Urinary bladder (tissue), 4 donors: Measurements from ENCODE around the gene FAT2. TPM values are rescaled to one million over a fixed set of nuclear protein-coding genes. Genes with fewer than 3 reads are reported as not detected.
"Not testable (repeated sequence)": the region's sequence is repeated elsewhere in the genome, so short reads cannot be mapped to it uniquely, and the experiment has no call there.

Experiments
- DNase-seq: peaks from one replicate; pipeline ENCODE4 v3.0.0-alpha.2; 2015; ENCODE audit errors: extremely low spot score
- H3K27ac ChIP-seq: one replicate; pipeline ENCODE4 v1.5.1; 2013; ENCODE audit warnings: low read depth, mild to moderate bottlenecking, moderate library complexity
- H3K36me3 ChIP-seq: one replicate; pipeline ENCODE4 v1.6.1; 2013; ENCODE audit warnings: mild to moderate bottlenecking, moderate library complexity; ENCODE audit not compliant: insufficient read depth
- H3K4me1 ChIP-seq: one replicate; pipeline ENCODE4 v1.6.1; 2013; ENCODE audit warnings: mild to moderate bottlenecking, moderate library complexity; ENCODE audit not compliant: insufficient read depth
- H3K4me3 ChIP-seq: one replicate; pipeline ENCODE4 v1.5.1; 2013; ENCODE audit warnings: low read depth, low read length
- WGBS: extraction: QIAGEN DNeasy Blood & Tissue Kit; methylation state at CpG from one replicate; pipeline ENCODE4 v1.1.7; 2013; 5-methylcytosine and 5-hydroxymethylcytosine counted together
- polyA plus RNA-seq: library from polyadenylated mRNA; stranded (reverse); fragments of 200-250 nt; gene quantifications from one replicate; pipeline ENCODE4 v1.2.3, GENCODE V29; 2013
- total RNA-seq: library from RNA; depleted of rRNA; stranded (reverse); fragments of >200 nt; gene quantifications from one replicate; pipeline ENCODE4 v1.2.3, GENCODE V29; 2014
- donor health status: healthy with polysubstance abuse.
- donor health status: healthy.

The FAT2 gene
- total and polyA plus RNA-seq, 2 donors, result 2.7 to 5.0 TPM

DNA sequence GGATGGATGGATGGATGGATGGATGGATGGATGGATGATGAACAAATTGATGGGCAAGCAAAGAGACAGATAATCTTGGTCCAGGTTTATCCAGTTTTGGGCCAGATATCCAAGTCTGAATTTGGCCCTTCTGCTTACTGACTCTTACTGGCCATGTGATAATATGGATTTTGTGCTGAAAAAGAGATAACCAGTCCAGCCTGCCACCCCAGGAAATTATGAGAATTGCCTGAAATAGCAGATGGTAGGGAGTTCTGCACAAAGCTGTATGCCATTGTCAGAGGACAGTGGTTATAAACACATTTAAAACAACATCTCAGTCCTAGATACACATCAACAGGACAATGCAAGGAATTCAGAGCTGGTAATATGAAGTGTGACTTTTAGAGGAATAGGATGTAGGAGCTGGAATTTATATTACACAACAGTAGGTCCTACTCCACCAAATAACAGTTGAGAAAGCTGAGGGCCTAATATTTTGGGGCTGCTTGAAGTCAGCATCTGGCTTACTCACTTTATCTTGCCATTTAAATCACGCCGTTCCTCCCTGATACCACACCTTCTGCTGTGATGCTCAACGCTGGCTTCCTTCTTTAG lies 9.0 kb upstream of the FAT2 start:
- DNase-seq, result no peak
- no peaks in the 10 kb centered on the region for H3K4me1 ChIP-seq
- WGBS, result 91% methylated on average over 3 of the region's 3 CpGs
- no peak overlapping the region for H3K27ac ChIP-seq
- no peak overlapping the region for H3K4me3 ChIP-seq
- H3K36me3 ChIP-seq, result no peaks in the 10 kb centered on the region

DNA sequence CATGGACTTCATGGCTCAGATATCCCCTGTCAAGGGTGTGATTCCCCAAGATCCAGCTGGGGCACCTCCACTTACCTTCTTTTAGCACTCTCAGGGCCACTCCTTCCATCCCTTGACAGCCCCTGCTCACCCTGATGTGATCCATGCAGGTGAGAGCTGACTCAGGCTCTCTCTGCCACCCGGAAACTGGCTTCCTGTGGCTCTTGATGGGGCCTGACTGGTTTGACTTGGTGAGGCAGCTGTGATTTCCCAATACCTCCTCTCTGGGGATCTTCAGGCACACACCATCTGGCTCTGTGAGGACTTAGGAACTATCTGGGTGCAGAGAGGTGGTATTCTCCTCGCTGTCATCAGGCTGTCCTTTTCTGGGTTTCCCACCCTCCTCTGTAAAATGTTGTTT lies 7.9 kb upstream of the FAT2 start:
- Histone ChIP-seq H3K27ac (no peak overlapping the region), H3K36me3 (no peaks in the 10 kb centered on the region), H3K4me3 (no peak overlapping the region), H3K4me1 (no peaks in the 10 kb centered on the region)
- 84% methylated on average over 2 of the region's 2 CpGs for WGBS
- no peak for DNase-seq

DNA sequence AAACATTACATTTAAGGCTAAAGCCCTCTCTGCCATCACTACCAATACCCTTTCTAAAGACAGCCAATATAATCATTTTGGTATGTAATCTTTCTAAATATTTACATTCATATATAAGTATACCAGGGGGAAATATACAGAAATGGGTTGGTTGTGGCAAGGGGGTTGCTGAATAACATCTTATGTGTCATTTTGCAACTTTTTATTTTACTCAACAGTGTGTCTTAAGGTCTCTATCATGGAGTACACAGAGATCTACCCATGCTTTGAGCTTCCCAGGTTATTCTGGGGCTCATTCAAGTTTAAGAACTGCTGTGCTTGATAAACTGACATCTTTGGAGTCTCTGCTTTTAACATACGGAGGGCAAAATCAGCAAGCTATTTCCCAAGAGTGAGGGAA lies 7.4 kb upstream of the FAT2 start:
- Histone ChIP-seq H3K36me3 (no peaks in the 10 kb centered on the region), H3K4me1 (no peaks in the 10 kb centered on the region), H3K4me3 (no peak overlapping the region), H3K27ac (no peak overlapping the region)
- WGBS, result 72% methylated on average over 1 of the region's 1 CpG
- DNase-seq, result no peak

DNA sequence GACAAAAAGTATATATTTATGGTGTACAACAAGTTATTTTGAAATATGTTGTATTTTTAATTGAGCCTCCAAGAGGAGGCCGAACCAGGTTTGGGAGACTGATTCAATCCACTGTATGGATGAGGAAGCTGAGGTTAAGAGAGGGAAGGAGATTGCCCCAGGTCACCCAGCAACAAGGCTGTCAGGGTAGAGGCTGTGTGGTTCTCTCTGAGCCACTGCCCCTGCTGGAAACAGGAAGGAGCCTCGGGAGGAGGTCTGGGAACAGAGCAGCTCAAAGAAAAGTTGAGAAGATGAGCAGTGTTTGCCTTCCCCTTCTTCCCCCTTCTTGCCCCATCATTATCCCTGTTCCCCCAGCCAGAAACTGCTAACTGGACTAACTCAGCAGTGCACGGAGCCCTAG lies 6.6 kb upstream of the FAT2 start:
- no peaks in the 10 kb centered on the region for H3K36me3 ChIP-seq
- no peak overlapping the region for H3K4me3 ChIP-seq
- no peak for DNase-seq
- H3K4me1 ChIP-seq, result no peaks in the 10 kb centered on the region
- H3K27ac ChIP-seq, result no peak overlapping the region
- 81% methylated on average over 3 of the region's 3 CpGs for WGBS

DNA sequence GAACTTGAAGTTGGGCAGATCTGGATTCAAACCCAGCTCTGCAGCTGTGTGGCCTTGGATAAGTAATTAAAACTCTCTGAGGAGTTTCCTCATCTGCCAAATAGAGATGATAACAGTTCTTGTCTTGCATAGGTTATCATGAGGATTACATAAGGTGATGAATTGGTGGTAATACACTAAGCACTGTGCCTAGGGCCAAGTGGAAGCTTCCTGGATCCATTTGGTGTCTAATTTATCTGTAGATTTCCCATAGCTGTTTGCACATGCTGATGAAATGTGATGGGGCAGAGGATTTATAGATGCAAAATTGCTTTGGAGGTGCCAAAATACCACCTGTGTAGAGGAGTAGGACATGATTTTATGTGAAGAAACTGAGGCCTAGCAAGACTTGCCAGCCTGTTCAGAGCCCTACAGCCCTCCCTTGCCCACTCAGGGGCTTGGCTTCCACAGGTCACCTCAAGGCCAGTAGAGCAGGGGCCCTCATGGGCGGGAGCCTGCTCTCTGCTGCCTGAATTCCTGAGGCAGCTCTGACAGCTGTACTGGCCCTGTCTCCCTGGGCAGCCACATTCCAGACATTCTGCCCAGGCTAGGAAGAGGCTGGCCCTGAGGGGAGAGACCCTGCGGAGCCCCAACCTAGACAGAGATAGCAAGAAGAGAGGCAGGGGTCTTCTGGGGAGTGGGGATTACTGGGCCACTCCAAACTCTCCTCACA lies 5.9 kb upstream of the FAT2 start:
- Histone ChIP-seq H3K27ac (no peak overlapping the region), H3K4me1 (no peaks in the 10 kb centered on the region), H3K36me3 (no peaks in the 10 kb centered on the region), H3K4me3 (no peak overlapping the region)
- no peak for DNase-seq
- WGBS, result 58% methylated on average over 2 of the region's 2 CpGs

DNA sequence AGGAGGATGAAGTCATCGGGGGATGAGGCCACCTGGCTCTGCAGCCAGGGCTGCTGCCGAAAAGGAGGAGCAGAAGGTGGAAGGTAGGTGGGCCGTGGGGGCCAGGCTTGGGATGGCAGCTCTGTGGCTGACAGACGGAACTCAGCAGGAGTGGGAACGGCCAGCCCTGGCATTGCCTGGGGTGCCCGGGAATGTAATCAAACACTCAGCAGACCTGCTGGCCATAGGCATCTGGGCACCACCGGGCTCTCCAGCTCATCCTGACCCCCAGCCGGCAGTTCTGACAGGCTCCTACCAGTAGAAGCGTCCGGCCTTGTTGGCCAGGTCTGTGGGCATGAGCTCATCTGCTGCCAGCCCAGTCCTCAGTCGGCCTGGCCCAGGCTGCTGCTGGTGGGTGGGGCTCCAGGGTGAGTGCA lies 4.3 kb upstream of the FAT2 start:
- H3K36me3 ChIP-seq, result no peaks in the 10 kb centered on the region
- 81% methylated on average over 11 of the region's 11 CpGs for WGBS
- DNase-seq, result no peak
- H3K4me1 ChIP-seq, result no peaks in the 10 kb centered on the region
- no peak overlapping the region for H3K27ac ChIP-seq
- H3K4me3 ChIP-seq, result no peak overlapping the region

DNA sequence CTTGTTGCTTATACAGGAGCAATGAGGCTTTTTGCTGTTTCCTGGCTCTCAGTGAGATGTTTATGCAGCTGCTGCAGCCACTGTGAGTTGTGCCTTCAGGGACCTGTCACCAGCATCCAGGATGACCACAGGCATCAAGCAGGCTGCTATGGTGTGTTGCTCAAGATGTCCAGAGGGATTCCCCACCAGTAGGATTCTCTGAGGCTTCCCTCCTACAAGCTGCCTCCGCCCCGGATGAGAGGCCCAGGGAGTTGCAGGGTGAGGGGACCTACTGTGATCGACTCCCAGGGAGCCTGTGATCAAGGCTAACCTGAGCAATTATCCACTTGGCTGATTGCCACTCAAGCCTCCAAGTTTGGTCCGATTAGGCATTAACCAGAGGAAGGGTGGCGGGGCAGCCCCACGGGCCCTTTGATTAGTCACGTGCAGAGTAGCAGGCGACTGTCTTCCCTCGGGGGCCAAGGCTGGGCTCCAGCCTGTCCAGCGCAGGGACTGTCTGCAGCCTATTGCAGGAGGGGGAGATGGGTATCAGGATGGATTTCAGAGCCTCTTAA lies 1.8 kb upstream of the FAT2 start:
- 70% methylated on average over 10 of the region's 10 CpGs for WGBS
- DNase-seq, result no peak
- no peak overlapping the region for H3K4me3 ChIP-seq
- no peak overlapping the region for H3K27ac ChIP-seq
- no peaks in the 10 kb centered on the region for H3K4me1 ChIP-seq
- H3K36me3 ChIP-seq, result no peaks in the 10 kb centered on the region

DNA sequence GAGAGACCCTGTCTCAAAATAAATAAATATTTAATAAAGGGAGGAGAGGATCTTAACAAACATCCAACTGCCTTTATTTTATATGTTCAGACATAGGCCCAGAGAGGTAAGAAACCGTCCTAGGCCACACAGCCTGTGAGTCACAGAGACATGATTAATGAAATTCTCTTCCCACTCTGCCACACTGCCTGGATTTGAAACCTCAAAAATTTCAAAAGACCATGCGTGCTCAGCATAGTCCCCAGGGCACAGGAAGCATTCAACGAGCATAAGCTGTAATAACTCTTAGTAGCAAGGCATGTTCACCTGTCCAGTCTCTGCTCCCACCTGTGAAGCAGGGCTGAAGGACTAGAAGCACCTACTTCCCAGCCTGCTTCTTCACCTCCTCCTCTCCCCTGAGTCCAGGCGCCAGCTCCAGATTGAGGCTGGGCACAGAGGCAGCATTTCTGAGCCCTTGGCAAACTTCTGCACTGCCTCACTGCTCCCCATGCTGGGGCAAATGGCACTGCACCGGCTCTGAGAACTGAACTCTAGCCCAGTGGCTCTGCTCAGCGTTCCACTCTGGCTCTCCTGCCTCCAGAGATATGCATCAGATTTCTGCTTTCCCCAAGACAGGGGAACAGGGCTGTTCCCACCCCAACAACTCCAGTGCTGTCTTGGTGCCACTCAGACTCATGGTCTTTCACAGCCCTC lies 1.1 kb downstream of the FAT2 start:
- no peaks in the 10 kb centered on the region for H3K4me1 ChIP-seq
- DNase-seq, result no peak
- no peak overlapping the region for H3K27ac ChIP-seq
- H3K4me3 ChIP-seq, result no peak overlapping the region
- 77% methylated on average over 6 of the region's 6 CpGs for WGBS
- no peaks in the 10 kb centered on the region for H3K36me3 ChIP-seq

DNA sequence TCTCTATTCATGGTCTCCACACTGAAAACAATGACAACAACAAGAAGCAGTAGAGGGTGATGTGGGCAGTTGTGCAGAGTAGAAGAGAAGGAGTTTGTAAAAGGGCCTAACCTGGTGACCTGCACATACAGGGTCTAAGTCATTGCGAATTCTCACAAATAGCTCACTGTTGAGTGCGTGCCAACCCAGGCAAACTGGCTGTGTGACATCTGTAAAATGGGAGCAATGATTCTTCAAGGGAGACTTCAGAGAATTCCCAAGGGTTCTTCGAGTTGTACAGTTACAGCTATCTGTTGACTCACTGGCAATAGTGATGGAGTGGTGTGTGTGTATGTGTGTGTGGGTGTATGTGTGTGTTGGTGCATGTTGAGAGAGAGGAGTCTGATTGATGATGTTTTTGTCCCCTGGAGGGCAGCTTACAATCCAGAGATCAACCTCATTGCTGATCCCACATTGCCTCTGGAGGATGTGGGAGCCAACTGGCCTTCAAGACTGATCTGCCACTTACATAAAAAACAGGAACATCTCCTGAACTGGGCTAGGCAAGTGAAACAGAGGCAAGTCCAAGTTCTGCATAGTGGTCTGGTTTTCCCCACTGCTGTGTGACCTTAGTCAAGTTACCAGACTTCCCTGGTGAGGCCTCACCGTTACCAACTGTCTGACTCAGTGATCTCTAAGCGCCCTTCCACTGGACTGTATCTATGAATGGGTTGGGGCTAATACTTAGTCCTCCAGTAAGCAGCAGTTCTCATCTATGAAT lies 3.2 kb downstream of the FAT2 start:
- Histone ChIP-seq H3K27ac (no peak overlapping the region), H3K36me3 (no peaks in the 10 kb centered on the region), H3K4me1 (no peaks in the 10 kb centered on the region), H3K4me3 (no peak overlapping the region)
- WGBS, result 93% methylated on average over 5 of the region's 5 CpGs
- DNase-seq, result no peak

DNA sequence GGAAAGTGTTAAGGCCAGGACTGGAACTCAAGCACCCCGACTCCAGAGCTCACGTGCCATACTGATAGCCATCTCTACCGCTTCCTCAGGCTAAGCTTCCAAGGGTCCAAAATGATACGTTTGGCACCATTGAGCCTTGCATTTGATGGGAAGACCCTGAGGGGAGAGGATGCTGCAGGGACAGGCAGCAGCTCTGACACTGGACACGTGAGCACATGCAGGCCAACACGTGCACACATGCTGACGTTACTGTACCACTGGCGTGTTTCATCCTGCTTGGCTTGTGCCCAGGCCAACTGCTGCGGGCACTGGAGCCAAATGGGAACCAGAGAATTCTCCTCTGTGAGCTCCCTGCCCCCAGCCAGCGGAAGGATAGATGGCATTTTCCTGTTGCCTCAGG lies 5.2 kb downstream of the FAT2 start:
- Histone ChIP-seq H3K4me1 (no peaks in the 10 kb centered on the region), H3K27ac (no peak overlapping the region), H3K4me3 (no peak overlapping the region), H3K36me3 (no peaks in the 10 kb centered on the region)
- DNase-seq, result no peak
- 54% methylated on average over 10 of the region's 10 CpGs for WGBS

DNA sequence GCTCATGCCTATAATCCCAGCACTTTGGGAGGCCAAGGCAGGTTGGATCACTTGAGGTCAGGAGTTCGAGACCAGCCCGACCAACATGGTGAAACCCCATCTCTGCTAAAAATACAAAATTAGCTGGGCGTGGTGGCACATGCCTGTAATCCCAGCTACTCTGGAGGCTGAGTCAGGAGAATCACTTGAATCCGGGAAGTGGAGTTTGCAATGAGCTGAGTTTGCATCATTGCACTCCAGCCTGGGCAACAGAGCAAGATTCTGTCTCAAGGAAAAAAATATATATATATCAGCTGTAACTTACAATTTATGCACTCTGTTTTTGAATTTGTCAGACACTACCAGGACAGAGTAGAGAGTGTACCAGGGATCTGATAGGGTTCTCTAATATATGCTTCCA lies 5.8 kb downstream of the FAT2 start:
- not testable (repeated sequence) for DNase-seq, H3K36me3 ChIP-seq, H3K27ac ChIP-seq, H3K4me1 ChIP-seq, H3K4me3 ChIP-seq
- 75% methylated on average over 4 of the region's 4 CpGs for WGBS

DNA sequence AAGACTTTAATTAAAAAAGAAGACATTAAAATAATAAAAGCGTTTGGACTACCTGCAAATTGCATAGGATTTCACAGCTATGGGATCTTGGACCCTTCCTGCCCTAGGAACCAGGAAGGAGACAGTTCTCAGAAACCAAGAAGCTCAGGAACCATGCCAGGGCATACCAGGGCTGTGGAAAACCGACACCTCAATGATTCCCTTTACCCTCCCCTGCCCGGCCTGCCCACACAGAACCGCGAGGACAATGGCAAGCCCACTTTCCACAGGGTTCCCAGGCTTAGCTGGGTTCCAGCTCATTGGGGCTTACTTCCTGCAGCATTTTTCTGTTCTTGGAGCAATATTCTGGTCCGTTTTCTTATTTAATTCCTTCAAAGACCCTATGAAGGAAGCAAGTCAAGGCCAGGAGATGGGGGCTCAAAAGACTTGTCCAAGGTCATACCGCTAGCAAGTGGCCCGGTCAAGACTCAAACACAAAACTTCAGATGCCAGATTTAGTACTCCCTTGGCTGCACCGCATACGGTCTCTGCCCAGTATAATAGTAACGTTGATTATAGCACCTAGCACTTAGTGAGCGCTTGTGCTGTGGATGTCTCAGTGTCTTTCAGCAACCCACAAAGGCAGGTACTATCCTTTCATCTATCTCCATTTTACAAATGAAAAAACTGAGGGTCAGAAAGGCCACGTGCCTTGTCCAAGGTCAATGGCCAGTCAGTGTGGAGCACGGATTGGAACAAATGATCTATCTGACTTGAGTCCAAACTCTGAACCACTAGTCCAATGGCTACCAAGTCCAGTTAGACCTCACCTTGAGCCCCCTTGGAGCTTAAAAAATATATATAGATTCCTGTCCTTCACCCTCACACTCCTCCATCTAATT lies 6.8 kb downstream of the FAT2 start:
- Histone ChIP-seq H3K36me3 (no peaks in the 10 kb centered on the region), H3K4me1 (no peaks in the 10 kb centered on the region), H3K4me3 (no peak overlapping the region), H3K27ac (no peak overlapping the region)
- 85% methylated on average over 14 of the region's 14 CpGs for whole genome bisulfite sequencing
- DNase-seq, result no peak
